Measurements from ENCODE around the gene PPP2R3C. TPM values are rescaled to one million over a fixed set of nuclear protein-coding genes. Genes with fewer than 3 reads are reported as not detected.

The PPP2R3C gene
- total RNA-seq, 1 experiment from 2014 or later: 15.2 TPM

GRCh38 chr14:35046048-35046750, 75.6 kb downstream of the PPP2R3C start, which contains the start of gene FAM177A1:
Gene FAM177A1 (plus strand): TSS chr14:35046272. CDS start chr14:35046464, 192 bp downstream.
- Histone ChIP-seq H2AFZ (ENCODE audit: low read length) (peak within 1 kb of the TSS; percentile 94), H3K27me3 (ENCODE audit: low read length) (no peaks in the 10 kb centered on the region), H3K79me2 (ENCODE audit: low read length) (peaks cover 31% of the 10 kb centered on the region), H3K4me3 (ENCODE audit: low read length) (peak within 1 kb of the TSS; percentile 87), H3K36me3 (ENCODE audit: low read depth, low read length) (peaks cover 4% of the 10 kb centered on the region; the same call in 1 of the 2 replicates), H3K9ac (ENCODE audit: low read length) (peak within 1 kb of the TSS; percentile 82), H3K27ac (ENCODE audit: low read length) (peak within 1 kb of the TSS; percentile 75), H3K4me1 (ENCODE audit: insufficient read depth, low read length) (peaks cover 32% of the 10 kb centered on the region), H3K9me2 (replicated peaks; ENCODE audit: low read length) (no peaks in the 10 kb centered on the region), H3K4me2 (ENCODE audit: low read length) (peak within 1 kb of the TSS; percentile 94), H4K20me1 (ENCODE audit: low read length) (no peaks in the 10 kb centered on the region), H3F3A (ENCODE audit: low read length, unreplicated experiment) (peaks cover 2% of the 10 kb centered on the region), H3K9me3 (ENCODE audit: low read length) (no peaks in the 10 kb centered on the region)
- ChIA-PET POLR2A (ENCODE audit: unreplicated experiment) (interaction anchor here (0.5 to 1.9 kb wide), 17 partner anchors 10 to 781 kb away, joined by 3 to 13 read pairs (median 3); partner anchors contain the start of genes PPP2R3C, PRORP and SRP54), CTCF (no interaction called here)
- peak; percentile 96 for DNase-seq
- intact Hi-C loops (cut with micrococcal nuclease): loop anchor here (1.0 to 5.0 kb wide), 4 partner anchors 36 to 359 kb away; partner anchors contain the start of genes NFKBIA, PRORP and SRP54
- ATAC-seq: peak; percentile 87
- no TSS peak for BruUV-seq (replicated peaks)
- TF ChIP-seq CTCF (conservative IDR thresholded peaks at IDR 0.05; ENCODE audit: low read depth, low read length) (no peak), EZH2 (IDR thresholded peaks at IDR 0.05; ENCODE audit: low read length, unreplicated experiment) (no peak), EZH2phosphoT487 (IDR thresholded peaks at IDR 0.05; ENCODE audit: borderline replicate concordance, low read length) (no peak)

- H3K9me2 ChIP-seq (replicated peaks; ENCODE audit: low read length): no peaks in the 10 kb centered on the region
- ATAC-seq (no peak), DNase-seq (peak; percentile 7)
- peak overlapping the region; percentile 67 for H3K27ac ChIP-seq (ENCODE audit: low read length)
- ChIA-PET CTCF (no interaction called here), POLR2A (ENCODE audit: unreplicated experiment) (interaction anchor here (0.5 to 1.9 kb wide), 11 partner anchors 11 to 781 kb away, joined by 3 to 9 read pairs (median 3); partner anchors contain the start of genes PPP2R3C, PRORP and SRP54)
- H3K79me2 ChIP-seq (ENCODE audit: low read length): peaks cover 31% of the 10 kb centered on the region
- BruUV-seq (replicated peaks): no TSS peak
- peak overlapping the region; percentile 94 for H2AFZ ChIP-seq (ENCODE audit: low read length)
- H3K36me3 ChIP-seq (ENCODE audit: low read depth, low read length): peaks cover 4% of the 10 kb centered on the region; the same call in 1 of the 2 replicates
- H4K20me1 ChIP-seq (ENCODE audit: low read length): no peaks in the 10 kb centered on the region
- H3K4me1 ChIP-seq (ENCODE audit: insufficient read depth, low read length): peaks cover 27% of the 10 kb centered on the region
- no peaks in the 10 kb centered on the region for H3K9me3 ChIP-seq (ENCODE audit: low read length)
- peak overlapping the region; percentile 82 for H3K9ac ChIP-seq (ENCODE audit: low read length)
- intact Hi-C loops (cut with micrococcal nuclease): loop anchor here (1.0 to 5.0 kb wide), 4 partner anchors 37 to 359 kb away; partner anchors contain the start of genes NFKBIA, PRORP and SRP54
- H3K27me3 ChIP-seq (ENCODE audit: low read length): no peaks in the 10 kb centered on the region
- H3F3A ChIP-seq (ENCODE audit: low read length, unreplicated experiment): peaks cover 2% of the 10 kb centered on the region
- H3K4me3 ChIP-seq (ENCODE audit: low read length): peak overlapping the region; percentile 87
- H3K4me2 ChIP-seq (ENCODE audit: low read length): peak overlapping the region; percentile 94
- TF ChIP-seq EZH2 (IDR thresholded peaks at IDR 0.05; ENCODE audit: low read length, unreplicated experiment) (no peak), EZH2phosphoT487 (IDR thresholded peaks at IDR 0.05; ENCODE audit: borderline replicate concordance, low read length) (no peak)
Measured at GRCh38 chr14:35045798-35046047, 76.1 kb downstream of the PPP2R3C start.

- ATAC-seq: no peak
- Histone ChIP-seq H3F3A (ENCODE audit: low read length, unreplicated experiment) (peaks cover 2% of the 10 kb centered on the region), H3K4me1 (ENCODE audit: insufficient read depth, low read length) (peaks cover 22% of the 10 kb centered on the region), H3K9me2 (replicated peaks; ENCODE audit: low read length) (no peaks in the 10 kb centered on the region), H3K9me3 (ENCODE audit: low read length) (no peaks in the 10 kb centered on the region), H3K9ac (ENCODE audit: low read length) (peak overlapping the region; percentile 82), H3K79me2 (ENCODE audit: low read length) (peaks cover 31% of the 10 kb centered on the region), H3K27me3 (ENCODE audit: low read length) (no peaks in the 10 kb centered on the region), H4K20me1 (ENCODE audit: low read length) (no peaks in the 10 kb centered on the region), H2AFZ (ENCODE audit: low read length) (peak overlapping the region; percentile 94), H3K4me2 (ENCODE audit: low read length) (peak overlapping the region; percentile 94), H3K4me3 (ENCODE audit: low read length) (peak overlapping the region; percentile 87), H3K27ac (ENCODE audit: low read length) (peak overlapping the region; percentile 67), H3K36me3 (ENCODE audit: low read depth, low read length) (peaks cover 4% of the 10 kb centered on the region; the same call in 1 of the 2 replicates)
- TF ChIP-seq EZH2 (IDR thresholded peaks at IDR 0.05; ENCODE audit: low read length, unreplicated experiment): no peak
- no peak for TF ChIP-seq EZH2phosphoT487 (IDR thresholded peaks at IDR 0.05; ENCODE audit: borderline replicate concordance, low read length)
- TF ChIP-seq CTCF (conservative IDR thresholded peaks at IDR 0.05; ENCODE audit: low read depth, low read length): no peak
- BruUV-seq (replicated peaks): TSS peak; percentile 89
- intact Hi-C loops (cut with micrococcal nuclease): loop anchor here (5.0 kb wide), 1 partner anchor 37 kb away; no protein-coding TSS in a partner anchor
- POLR2A ChIA-PET (ENCODE audit: unreplicated experiment): interaction anchor here (0.6 to 1.9 kb wide), 8 partner anchors 17 to 782 kb away, joined by 3 to 9 read pairs (median 4); partner anchors contain the start of genes PPP2R3C, PRORP and SRP54
- CTCF ChIA-PET: no interaction called here
- DNase-seq: no peak
Measured at GRCh38 chr14:35044939-35045797, 76.6 kb downstream of the PPP2R3C start.
